Stimulated activated CD4-positive, alpha-beta T cell treated with anti-CD3 and anti-CD28 coated beads, TNF-alpha, amount 100 ng/mL, for 4 hours (primary cell): ENCODE results near the gene PPARA.
"Not testable (repeated sequence)": the region's sequence is repeated elsewhere in the genome, so short reads cannot be mapped to it uniquely, and the experiment has no call there.

ENCODE experiments used
- DNase-seq, 3 experiments: peaks; one replicate each; pipeline ENCODE4 v3.0.0-alpha.2; 2020; ENCODE audit warnings: low read depth in 3 of 3

The PPARA gene

GRCh38 chr22:46126853-46127385 is 23.4 kb upstream of the PPARA start:
- DNase-seq: no peak

GRCh38 chr22:46127556-46127955 is 22.8 kb upstream of the PPARA start:
- DNase-seq: no peak

- no peak for DNase-seq
These were observed 21.7 kb upstream of the PPARA start for GRCh38 chr22:46128606-46129005.

- DNase-seq: no peak
These were observed 20.8 kb upstream of the PPARA start for GRCh38 chr22:46129390-46130041.

- DNase-seq: no peak
These were observed 19.2 kb upstream of the PPARA start for GRCh38 chr22:46131151-46131587.

GRCh38 chr22:46132193-46132829 is 18.0 kb upstream of the PPARA start:
- DNase-seq: not testable (repeated sequence)

- DNase-seq: no peak
These were observed 17.3 kb upstream of the PPARA start for GRCh38 chr22:46132830-46133587.

GRCh38 chr22:46133588-46133855 is 16.8 kb upstream of the PPARA start:
- no peak for DNase-seq

- no peak for DNase-seq
These were observed 16.1 kb upstream of the PPARA start for GRCh38 chr22:46134111-46134705.

GRCh38 chr22:46135611-46136485 is 14.5 kb upstream of the PPARA start:
- no peak for DNase-seq

GRCh38 chr22:46136486-46137217 is 13.7 kb upstream of the PPARA start:
- DNase-seq: no peak

- no peak for DNase-seq
These were observed 13.0 kb upstream of the PPARA start for GRCh38 chr22:46137218-46137766.

GRCh38 chr22:46138058-46138797 is 12.1 kb upstream of the PPARA start:
- DNase-seq: no peak

GRCh38 chr22:46139417-46139816 is 10.9 kb upstream of the PPARA start:
- DNase-seq: not testable (repeated sequence)

GRCh38 chr22:46139895-46140350 is 10.4 kb upstream of the PPARA start:
- no peak for DNase-seq

GRCh38 chr22:46140989-46141928 is 9.1 kb upstream of the PPARA start:
- no peak for DNase-seq

- no peak for DNase-seq
These were observed 7.5 kb upstream of the PPARA start for GRCh38 chr22:46142548-46143490.
